HuH-7.5 (cell line): ENCODE results near the gene DNAJB8.

ENCODE experiments used
- DNase-seq: peaks from one replicate; pipeline ENCODE4 v3.0.0; 2011; ENCODE audit warnings: low spot score

DNAJB8 gene

DNA sequence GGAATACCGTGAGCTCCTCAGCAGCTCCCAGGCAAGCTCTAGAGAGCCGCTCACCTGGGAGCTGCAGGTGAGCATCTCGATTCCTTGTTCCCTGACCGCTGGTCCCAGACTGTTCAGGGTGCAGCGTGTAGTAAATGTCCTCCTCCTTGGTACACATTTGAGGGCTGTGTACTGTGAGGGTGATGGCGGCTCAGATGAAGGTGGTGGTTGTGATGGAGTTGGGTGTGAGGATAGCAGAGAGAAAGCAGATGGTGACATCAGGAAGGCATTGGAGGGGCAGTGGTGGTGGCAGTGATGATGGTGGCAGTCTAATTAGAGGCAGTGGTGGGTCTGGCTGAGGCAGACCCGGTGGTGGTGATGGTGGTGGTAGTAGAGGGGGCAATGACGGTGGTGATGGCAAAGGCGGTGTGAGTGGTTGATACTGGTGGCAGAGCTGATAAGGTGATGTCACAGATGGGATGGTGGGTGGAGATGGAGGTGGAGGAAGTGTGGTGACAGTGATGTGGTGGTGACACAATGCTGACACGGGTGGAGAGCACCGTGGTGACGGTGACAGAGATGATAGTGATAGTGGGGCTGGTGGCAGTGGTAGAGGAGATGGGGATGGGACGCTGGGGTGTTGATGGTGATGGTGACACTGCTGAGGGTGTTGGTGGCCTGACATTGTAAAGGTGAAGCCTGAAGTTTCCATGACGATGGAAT is at the start of gene DNAJB8:
Gene DNAJB8 (minus strand): TSS at position 51 of the 702 bp plus-strand sequence. CDS start 3,645 bp downstream, outside the sequence.
- no peak for DNase-seq

DNA sequence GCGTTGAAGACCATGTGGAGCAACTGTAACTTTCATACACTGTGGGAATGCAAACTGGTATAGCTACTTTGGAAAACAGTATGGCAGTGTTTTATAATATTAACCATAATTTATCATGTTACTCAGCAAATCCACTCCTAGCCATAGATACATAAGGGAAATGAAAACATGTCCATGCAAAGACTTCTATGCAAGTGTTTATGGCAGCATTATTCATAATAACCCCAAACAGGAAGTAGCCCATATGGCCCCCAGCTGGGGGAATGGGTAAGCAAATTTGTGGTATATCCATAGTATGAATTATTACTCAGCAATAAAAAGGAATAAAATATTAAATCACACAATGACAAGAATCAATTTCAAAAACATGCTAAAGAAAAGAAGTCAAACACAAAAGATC is 49.3 kb upstream of the DNAJB8 start:
- no peak for DNase-seq

DNA sequence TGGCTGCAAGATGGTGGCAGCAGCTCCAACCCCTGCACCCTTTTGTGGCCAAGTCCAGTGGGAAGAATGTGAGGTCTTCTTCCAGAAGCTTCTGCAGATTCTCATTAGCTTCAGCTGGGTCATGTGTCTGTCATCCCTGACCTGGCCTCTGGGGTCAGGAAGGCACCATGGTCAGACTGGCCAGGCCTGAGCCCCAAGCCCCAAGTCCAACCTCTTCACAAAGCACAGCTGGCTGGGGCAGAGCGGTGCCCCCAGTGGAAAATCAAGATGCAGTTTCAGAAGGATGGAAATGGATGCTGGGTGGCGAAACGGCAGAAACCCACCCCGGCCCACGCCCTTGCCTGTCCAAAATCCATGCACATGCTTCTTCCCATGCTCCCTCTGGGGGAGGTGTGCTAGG is 42.2 kb upstream of the DNAJB8 start:
- no peak for DNase-seq

DNA sequence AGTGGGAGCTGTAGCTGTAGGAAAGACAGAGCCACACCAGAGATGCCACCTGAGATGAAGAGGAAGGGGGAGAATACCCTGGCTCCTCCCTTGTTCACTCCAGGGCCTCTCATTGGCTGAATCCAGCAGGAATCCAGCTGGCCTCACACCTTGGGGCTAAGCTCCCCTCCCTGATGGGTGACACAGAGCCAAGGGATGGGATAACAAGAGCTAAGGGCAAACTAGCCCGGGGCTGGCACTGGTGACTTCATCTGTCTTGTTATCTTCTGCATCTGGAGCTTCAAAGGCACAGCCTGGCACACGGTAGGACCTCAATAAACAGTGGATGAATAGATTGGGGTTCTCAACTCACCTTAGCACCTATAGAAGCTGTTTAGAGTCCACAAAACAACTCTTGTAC is 40.1 kb upstream of the DNAJB8 start:
- DNase-seq = no peak

DNA sequence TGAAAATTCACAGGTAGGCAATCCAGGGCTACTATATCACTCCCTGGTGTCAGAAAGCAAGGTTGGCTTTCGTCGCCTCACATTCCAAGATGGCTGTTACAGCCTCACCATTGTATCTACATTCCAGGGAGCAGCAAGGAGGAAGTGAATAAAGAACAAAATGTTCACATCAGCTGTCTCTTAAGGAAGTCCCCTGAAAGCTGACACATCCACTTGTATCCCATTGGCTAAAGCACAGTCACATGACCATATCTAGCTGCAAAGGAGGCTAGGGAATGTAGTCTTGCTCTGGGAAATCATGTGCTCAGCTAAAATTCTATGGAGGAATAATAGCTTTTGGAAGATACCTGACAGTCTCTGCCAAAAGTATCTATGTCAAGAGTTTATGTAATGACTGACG is 39.1 kb upstream of the DNAJB8 start:
- no peak for DNase-seq

DNA sequence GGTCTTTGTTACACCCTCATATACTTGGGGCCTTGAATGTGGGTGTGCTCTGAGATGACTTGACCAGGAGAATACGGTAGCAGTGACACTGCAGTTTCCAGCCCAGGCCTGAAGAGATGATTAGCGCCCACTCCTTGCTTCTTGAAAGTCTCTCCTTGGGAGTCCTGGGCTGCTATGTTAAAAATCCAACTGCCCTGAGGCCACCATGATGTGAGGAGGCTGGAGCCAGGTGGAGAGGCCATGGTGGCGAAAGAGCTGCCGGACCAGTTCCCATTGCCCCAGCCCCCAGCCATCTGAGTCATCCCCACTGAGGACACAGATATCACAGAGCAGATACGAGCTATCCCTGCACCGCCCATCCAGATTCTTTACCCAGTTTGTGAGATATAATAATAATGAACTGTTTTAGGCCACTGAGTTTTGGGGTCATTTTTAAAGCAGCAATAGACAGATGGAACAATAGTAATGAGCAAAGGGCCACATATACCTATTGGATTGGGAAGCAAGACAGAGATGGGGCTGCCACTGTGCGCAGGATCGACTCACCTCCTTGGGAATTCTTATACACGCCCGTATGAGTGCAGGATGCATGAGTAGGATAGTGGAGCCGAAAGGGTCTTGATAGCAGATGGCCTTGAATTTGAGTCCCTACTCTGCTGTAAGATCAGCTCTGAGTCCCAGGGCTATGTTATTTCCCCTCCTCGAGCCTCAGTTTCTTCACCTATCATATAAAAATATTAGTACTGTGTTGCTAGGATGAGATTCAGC is 38.5 kb upstream of the DNAJB8 start:
- no peak for DNase-seq

DNA sequence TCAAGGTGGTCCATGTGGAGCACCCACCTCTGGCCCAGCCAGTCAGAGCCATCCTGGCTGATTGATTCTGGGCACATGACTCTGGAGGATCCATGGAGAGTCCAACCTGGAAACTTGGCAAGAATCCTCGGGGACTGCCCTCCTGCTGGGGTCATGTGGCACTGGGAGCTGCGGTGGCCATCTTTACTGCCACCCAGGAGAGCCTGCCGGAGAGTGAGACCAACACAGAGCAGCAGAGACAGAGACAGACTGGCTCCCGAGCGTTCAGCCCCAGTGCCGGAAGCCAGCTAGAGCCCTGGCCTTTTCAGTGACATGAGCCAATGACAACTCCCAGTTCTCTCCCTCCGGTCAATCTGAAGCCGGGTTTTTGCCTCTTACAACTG is 37.8 kb upstream of the DNAJB8 start:
- DNase-seq = no peak

DNA sequence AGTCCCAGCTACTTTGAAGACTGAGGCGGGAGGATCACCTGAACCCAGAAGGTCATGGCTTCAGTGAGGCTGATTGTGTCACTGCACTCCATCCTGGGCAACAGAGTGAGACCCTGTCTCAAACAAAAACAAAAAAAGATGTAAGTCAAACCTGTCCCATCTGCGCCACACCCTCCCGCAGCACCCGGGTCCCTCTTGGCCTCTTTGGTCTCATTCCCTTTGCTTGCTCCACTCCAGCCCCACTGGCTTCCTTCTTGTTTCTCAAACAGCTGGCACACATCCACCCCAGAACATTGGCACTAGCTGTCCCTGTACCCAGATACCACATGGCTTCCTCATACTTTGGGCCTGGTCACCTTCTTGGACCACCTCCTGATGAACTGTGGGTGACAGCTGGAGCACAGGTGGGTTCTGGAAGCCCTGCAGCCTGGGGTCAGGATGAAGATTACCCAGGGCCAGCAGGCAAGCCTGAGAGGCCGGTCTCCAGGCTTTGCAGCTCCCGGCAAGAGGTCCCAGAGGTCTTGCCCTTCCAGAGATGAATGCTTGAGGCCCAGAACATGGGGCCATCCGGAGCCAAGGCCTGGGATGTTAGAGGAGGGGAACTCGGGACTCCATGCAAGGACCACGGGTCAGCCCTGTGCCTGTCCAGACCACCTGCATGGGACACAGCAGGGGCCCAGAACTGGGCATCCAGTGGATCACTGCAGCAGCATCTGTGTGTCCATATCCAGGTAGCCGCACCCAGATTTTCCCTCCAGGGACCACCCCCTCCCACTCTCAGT is 37.3 kb upstream of the DNAJB8 start:
- DNase-seq = no peak

DNA sequence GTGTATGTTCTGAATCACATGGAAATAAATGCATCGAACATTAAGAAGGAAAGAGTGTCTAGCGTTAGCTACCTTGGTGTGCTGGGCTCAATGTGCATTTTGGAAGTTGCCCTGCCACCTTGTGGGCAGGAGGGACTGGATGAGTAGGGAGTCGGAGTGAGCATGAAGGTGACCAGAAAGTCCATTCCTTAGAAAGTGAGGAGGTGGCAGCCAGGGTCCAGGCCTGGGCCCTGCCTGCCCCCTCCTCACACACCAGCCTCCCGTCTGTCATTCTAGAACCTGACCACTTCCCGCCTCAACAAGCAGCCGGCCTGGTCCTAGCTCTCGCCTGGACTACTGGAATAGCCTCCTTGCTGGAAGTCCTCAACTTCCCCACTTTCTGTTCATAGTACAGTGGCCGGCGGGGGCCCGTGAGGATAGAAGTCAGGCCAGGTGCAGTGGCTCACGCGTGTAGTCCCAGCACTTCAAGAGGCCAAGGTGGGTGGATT is 36.5 kb upstream of the DNAJB8 start:
- DNase-seq = no peak

DNA sequence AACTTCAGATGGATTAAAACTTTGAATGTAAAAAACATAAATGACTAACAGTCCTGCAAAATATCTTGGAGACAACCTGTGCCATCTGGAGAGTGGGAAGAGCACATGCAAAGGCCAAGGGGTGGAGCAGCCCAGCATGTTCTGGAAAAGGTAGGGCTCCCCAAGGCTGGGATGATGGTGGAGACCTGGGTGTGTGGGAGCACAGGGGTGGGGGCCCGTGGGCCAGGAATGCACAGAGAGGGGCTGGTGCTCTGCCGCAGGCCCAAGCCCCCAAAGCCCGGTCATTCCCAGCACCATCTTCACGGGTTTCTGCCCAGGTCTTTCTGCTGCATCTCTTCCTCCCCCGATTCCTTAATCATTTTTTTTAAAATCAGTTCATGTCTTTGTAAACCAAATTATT is 36.0 kb upstream of the DNAJB8 start:
- no peak for DNase-seq

DNA sequence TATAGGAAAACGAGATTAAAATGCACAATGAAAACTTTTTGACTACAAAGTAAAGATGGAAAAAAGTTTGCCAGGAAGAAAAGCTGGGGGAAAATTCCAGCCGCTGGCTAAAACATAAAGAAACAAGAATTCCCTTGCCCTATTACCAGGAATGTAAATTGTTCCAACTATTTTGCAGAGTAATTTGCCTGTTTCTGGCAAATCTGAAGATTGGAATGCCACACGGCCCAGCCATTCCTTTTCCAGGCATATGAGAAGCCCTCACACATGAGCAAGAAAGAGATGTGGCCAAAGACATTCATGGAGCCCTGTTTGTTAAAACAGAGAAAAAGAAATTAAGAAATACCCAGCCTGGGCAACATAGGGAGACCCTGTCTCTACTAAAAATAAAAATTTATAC is 34.7 kb upstream of the DNAJB8 start:
- DNase-seq = no peak

DNA sequence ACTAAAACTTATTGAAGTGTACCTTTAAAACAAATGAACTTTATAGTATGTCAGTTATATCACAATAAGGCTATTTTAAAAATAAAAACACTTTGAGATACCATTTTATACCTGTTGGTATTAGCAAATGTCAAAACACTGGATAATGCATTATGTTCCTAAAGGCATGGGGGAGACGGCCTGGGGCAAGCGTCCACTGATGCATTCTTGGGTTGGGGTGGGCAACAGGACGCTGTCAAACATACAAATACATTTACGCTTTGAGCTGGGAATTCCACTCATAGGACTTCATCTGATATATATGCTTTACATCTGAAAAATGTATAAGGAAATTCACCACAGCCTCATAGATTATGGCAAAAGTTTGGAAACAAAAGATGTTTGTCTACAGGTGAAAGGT is 33.9 kb upstream of the DNAJB8 start:
- no peak for DNase-seq

DNA sequence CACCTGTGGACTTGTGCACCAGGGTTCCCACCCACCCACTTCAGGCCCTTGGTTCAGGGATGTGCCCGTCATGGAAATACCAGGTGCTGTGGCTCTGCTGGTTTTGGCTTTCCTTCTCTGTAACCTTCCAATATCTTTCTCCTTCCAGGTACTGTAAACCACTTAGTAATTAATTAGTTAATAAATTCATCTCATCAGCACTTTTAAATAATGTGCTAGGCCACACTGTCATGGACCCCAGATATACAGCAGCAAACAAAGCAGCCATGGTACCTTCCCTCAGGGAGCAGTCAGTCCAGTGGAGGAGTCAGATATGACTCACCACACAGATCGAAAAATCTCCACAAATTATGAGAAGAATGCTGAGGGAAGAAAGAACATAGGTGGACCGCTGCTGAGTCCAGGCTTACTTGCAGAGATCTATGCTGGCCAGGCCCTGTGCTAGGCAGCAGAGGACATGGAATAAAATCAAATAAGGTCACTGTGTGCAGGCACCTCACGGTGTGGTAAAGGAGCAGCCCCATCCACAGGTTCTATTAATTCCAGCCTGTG is 33.1 kb upstream of the DNAJB8 start:
- DNase-seq = no peak

DNA sequence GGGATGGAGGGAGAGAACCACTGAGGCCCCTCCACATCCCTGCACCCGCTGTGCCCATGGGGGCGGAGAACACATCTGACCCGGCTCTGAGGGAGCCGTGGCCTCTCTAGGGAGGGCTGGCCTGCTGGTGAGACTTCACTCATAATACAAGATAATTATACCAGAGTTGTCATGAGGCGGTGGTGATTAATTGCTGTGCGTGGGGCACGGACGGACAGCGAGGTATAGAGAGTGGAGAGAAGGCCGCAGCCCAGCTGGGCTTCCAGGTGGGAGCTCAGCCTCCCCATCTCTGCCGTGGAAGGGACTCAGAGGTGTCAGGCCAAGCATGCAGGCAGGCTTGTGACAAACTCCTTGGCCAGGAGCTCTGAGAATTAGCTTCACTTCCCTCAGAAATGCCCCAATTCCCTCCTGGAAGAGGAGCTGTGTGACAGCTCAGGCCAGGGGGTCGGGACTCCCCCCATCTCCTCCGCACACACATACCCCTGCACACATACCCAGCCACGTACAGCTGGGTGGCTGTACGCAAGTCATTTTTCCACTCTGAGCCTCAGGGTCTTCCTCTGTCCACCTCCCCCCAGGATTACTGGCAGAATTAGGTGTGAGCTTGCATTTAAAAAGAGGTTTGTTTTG is 32.3 kb upstream of the DNAJB8 start:
- no peak for DNase-seq

DNA sequence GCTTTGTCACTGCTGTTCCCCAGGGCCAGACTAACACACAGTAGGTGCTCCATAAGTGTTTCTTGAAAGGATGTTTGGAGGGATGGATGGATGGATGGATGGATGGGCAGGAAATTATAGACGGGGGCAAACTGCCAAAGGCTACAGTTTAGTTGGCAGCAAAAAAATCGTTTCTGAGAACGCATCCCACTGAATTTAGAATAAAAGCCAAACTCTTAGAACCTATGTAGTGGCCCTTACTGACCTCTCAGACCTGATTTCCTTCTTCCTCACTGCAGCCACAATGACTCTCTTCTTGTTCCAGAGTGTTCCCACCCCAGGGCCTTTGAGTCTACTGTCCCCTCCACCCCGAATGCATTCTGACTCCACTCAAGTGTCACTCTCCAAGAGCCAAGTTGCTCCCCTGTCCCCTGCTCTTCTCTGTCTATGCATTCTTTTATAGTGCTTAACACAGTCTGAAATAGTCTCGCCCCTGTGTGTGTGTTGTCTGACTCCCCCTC is 31.5 kb upstream of the DNAJB8 start:
- no peak for DNase-seq

DNA sequence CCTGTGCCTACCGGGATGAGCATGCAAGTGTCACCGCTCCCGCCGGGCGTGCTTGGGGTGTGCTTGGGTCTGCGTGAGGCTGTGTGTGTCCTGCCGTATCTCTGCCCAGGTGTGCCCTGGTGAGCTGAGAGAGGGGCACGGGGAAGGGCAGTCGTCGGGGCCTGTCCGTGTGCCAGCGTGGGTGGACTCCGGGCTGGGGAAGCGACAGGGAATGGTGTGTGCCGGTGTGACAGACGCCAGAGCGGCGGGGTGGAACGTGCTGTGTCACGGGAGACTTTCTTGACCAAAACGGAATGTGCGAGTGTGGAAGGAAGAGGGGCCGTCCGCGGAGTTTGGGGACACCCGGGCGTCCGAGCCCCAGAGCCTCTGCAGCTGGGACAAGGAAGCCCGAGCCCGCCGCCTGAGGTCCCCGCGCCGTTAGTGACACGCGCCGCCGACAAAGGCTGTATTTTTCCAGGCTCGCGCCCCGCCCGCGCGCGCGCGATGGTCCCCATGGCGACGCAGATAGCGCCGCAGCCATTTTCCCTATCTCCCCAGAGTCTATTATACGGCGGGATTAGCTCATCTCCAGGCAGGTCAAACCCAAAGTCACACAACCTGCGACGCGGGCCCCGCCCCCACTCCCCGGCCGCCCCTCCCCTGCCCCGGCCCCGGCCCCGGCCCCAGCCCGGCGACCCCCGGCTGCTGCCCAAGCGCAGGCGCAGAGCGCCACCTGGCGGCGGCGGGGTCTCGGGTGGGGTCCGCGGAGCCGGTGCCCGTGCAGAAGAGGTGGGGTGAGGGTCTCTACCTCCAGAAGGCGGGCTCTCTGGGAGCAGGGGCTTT is 30.8 kb upstream of the DNAJB8 start:
- peak; percentile 97 for DNase-seq

DNA sequence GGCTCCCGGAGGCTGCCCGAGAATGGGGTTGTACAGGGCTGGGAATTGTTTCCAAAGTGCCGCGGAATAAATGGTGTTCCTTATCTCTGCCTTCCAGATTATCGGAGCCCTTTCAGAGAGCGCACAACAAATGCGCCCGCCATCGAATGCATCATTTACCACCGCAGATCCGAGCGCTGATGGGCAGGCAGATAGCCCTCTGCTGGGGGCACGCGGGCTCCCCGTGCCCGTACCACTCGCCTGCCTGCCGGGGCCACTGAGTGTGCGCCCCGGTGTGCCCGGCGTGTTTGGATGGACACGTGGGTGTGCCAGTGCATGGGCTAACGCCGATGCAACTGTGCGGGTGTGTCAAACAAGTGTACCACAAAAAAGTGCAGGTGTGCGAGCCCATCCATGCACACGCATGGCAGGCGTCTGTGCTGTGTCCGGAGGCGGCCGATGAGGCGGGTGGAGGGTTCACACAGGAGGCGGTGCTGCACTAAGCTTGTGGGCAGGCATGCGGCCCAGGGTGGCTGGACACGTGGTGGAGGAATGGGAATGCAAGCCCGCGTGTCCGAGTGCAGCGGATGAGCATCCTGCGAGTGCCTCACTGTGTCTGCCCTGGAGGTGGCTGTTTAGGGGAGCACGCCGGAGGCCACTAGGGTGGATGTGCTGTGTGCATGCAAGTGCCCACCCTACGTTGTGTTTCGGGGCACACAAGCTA is 30.1 kb upstream of the DNAJB8 start:
- DNase-seq = no peak

DNA sequence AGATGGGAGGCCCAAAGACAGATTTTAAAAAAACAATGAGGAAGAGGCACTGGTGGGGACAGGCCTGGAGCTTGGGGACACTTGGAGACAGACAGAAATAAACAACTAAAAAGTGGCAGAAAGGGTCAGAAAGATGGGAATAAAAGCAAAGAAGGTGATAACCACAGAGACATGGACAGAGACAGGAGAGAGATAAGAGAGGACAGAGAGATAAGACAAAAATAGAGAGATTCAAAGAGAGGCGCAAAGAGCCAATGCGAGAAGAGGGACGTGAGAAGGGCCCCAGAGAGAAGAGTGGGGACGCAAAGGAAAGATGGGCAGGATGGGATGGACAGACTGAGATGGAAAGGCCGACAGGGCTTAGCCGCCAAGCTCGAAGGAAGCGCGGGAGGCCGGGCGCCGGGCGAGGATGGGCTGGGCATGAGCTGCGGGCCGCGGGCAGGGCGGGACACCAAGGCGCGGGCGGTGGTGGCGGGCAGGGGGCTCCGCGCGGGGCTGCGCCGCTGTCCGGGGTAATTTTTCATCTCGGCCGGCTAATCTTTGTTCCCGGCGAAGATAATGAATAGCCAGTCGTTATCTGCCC is 29.4 kb upstream of the DNAJB8 start:
- no peak for DNase-seq

DNA sequence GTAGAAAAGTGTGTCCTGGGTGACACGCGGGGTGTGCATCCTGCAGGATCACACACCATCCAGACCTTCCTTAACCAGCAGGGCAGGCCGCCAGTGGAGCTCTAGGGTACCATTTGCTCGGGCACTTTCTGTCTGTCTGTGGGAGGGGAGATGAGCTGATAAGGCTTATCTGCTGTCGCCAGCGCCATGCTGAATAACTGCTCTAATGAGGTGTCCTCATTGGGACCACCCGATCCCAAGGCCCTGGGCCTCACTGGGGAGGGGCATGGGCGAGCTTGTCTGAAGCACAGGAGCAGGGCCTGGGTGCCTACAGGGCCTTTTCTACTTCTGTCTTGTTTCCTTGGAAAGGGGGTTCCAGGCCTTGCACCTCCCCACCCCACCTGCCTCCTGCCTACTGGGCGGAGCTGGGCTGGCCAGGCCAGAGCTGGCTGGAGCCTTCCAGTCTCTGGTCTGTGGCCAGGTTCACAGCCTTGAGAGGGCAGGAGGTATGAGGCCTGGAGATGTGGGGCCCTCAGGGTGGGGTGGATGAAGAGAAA is 28.8 kb upstream of the DNAJB8 start:
- no peak for DNase-seq

DNA sequence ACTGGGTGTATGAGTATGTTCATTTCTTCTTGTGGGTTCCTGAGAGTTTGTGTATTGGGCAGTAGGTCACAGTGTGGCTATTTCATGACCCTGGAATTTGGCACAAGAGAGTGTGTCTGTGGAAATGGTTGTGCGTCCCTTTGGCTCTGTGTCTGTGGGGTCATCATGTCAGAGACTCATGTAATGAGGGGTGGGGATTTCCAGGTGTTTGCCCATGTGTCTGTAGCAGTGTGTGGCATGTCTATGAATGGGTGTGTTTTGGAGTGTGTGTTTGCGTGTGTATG is 27.6 kb upstream of the DNAJB8 start:
- no peak for DNase-seq
